Thyroid gland (tissue), 4 donors: ENCODE measurements around the gene SYNGR3.

Experiments
- POLR2A ChIP-seq, 2 donors: fragments of 450-650 bp; IDR thresholded peaks; one replicate each; pipeline ENCODE4 v1.6.1; 2017; ENCODE audit warnings: antibody characterized with exemption in 2 of 2, mild to moderate bottlenecking in 2 of 2, moderate library complexity in 1 of 2
- TF ChIP-seq, protein P1 (sequence below), 6 experiments: fragments of 200-600 bp in 3 of 6; fragments of 450-650 bp in 3 of 6; sonication (generic) in 3 of 6; IDR thresholded peaks; one replicate each; pipeline ENCODE4 v1.5.1; 2016 to 2019; ENCODE audit warnings: antibody characterized with exemption in 6 of 6, mild to moderate bottlenecking in 2 of 6, inconsistent platforms in 1 of 6, moderate library complexity in 1 of 6

DNA sequence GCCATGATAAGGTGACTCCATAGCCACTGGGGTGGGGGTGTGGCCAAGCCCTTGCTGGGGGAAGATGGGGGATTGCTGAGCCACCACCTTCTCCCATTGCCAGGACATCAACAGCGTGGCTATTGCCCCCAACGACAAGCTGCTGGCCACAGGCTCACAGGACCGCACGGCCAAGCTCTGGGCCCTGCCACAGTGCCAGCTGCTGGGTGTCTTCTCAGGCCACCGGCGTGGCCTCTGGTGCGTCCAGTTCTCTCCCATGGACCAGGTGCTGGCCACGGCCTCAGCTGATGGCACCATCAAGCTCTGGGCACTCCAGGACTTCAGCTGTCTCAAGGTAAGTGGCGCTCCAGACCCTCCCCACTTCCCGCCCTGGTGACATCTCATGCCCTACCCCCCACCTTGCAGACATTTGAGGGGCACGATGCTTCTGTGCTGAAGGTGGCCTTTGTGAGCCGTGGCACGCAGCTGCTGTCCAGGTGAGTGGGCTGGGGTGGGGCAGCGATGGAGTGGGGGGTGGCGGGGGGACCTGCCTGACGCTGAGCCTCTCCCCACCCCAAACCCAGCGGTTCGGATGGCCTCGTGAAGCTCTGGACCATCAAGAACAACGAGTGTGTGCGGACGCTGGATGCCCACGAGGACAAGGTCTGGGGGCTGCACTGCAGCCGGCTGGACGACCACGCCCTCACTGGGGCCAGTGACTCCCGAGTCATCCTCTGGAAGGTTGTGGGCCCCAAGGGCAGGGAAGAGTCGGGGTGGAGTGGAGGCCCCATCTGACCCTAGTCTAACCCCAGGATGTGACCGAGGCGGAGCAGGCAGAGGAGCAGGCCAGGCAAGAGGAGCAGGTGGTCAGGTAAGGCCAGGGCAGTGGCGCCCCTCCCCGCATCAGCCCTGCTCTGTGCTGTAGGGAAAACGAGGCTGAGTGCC lies 12.6 kb upstream of the SYNGR3 start:
- TF ChIP-seq POLR2A (IDR thresholded peaks at IDR 0.05), result no peak
- TF ChIP-seq, protein P1, sequence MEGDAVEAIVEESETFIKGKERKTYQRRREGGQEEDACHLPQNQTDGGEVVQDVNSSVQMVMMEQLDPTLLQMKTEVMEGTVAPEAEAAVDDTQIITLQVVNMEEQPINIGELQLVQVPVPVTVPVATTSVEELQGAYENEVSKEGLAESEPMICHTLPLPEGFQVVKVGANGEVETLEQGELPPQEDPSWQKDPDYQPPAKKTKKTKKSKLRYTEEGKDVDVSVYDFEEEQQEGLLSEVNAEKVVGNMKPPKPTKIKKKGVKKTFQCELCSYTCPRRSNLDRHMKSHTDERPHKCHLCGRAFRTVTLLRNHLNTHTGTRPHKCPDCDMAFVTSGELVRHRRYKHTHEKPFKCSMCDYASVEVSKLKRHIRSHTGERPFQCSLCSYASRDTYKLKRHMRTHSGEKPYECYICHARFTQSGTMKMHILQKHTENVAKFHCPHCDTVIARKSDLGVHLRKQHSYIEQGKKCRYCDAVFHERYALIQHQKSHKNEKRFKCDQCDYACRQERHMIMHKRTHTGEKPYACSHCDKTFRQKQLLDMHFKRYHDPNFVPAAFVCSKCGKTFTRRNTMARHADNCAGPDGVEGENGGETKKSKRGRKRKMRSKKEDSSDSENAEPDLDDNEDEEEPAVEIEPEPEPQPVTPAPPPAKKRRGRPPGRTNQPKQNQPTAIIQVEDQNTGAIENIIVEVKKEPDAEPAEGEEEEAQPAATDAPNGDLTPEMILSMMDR (IDR thresholded peaks at IDR 0.05), result no peak
